Astrocyte of the spinal cord (primary cell): Measurements from ENCODE around the gene SPOCD1.

Experiments
- DNase-seq: peaks from one replicate; pipeline ENCODE4 v3.0.0; 2011; ENCODE audit warnings: low read depth, low spot score
- H3K4me3 ChIP-seq: 2 replicates; pipeline ENCODE4 v1.5.1; 2011; ENCODE audit warnings: low read depth, mild to moderate bottlenecking, low read length, moderate library complexity
- CTCF ChIP-seq: IDR thresholded peaks from 2 replicates; pipeline ENCODE4 v1.5.1; 2012; ENCODE audit warnings: low read depth, mild to moderate bottlenecking, low read length, inconsistent platforms
- in situ Hi-C: cut with HindIII; loops from 2 replicates; pipeline ENCODE4 v1.10.0; 2017; ENCODE audit warnings: low sequenced_read_pairs

Gene SPOCD1

GRCh38 chr1:31785947-31786290, 29.9 kb downstream of the SPOCD1 start:
- DNase-seq, result no peak
- in situ Hi-C loops, result no loop called here
- TF ChIP-seq CTCF, result no peak
- H3K4me3 ChIP-seq, result no peak overlapping the region

GRCh38 chr1:31785020-31785946, 30.5 kb downstream of the SPOCD1 start:
- H3K4me3 ChIP-seq, result no peak overlapping the region
- in situ Hi-C loops, result no loop called here
- no peak for DNase-seq
- TF ChIP-seq CTCF, result no peak

GRCh38 chr1:31784356-31785019, 31.3 kb downstream of the SPOCD1 start:
- no peak overlapping the region for H3K4me3 ChIP-seq
- no peak for DNase-seq
- in situ Hi-C loops, result no loop called here
- no peak for TF ChIP-seq CTCF

GRCh38 chr1:31783846-31784245, 32.0 kb downstream of the SPOCD1 start:
- H3K4me3 ChIP-seq, result no peak overlapping the region
- in situ Hi-C loops, result no loop called here
- TF ChIP-seq CTCF, result no peak
- no peak for DNase-seq

GRCh38 chr1:31782421-31783410, 33.1 kb downstream of the SPOCD1 start:
- in situ Hi-C loops, result no loop called here
- DNase-seq, result no peak

More at GRCh38 chr1:31782421-31783410, 33.1 kb downstream of the SPOCD1 start:
- H3K4me3 ChIP-seq, result no peak overlapping the region
- no peak for TF ChIP-seq CTCF
